ENCODE data around the gene HLA-DPA1. TPM values are rescaled to one million over a fixed set of nuclear protein-coding genes. Genes with fewer than 3 reads are reported as not detected.

The HLA-DPA1 gene
- total RNA-seq (665 and 702 TPM in 2 replicates), polyA plus RNA-seq (559 and 2,256 TPM in 2 replicates), polyA minus RNA-seq (1,066 and 2,402 TPM in 2 replicates)
- total RNA-seq (2013): 2,091 TPM

DNA sequence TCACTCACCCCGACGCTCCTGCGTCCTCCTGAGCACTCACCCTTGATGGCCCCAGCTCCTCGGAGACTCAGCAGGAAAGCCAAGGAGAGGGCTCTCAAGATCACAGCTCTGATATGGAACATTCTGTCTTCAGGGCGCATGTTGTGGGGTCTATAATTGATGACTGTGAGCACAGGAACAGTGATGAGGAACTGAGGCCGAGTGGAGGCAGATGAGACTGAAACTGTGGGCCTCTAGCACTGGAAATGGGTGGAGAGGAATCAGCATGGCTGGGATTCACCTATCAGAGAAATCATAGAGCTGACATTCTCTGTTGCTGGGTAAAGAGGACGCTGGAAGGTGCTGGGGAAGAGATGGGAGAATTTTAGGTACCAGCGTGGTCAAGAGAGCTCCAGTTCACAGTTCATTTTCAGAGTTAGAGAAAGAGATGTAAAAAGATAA lies at the start of gene HLA-DPA1:
Gene HLA-DPA1 (minus strand): TSS at position 219 of the 441 bp plus-strand sequence.
- H3K9me3 Mint-ChIP-seq (ENCODE audit: insufficient read depth): no peaks in the 10 kb centered on the region
- 0% methylated on average over 8 of the region's 8 CpGs for WGBS (ENCODE audit: insufficient coverage)
- H3K36me3 ChIP-seq (replicated peaks in 1 of 2; ENCODE audit: control extremely low read depth in 1 of 2, control insufficient read depth in 1 of 2, extremely low read depth in 1 of 2, insufficient read depth in 2 of 2, low read length in 1 of 2): peaks cover 4 to 56% of the 10 kb centered on the region in 2 experiments
- ATAC-seq (ENCODE audit: low read depth) (peak; percentile 68), DNase-seq (peak; percentile 93)
- H2AFZ ChIP-seq (ENCODE audit: insufficient read depth, low read depth, low read length, poor library complexity, severe bottlenecking): no peak within 1 kb of the TSS
- H3K4me2 ChIP-seq (replicated peaks; ENCODE audit: low read depth, low read length, poor library complexity, severe bottlenecking): peak within 1 kb of the TSS; percentile 91
- intact Hi-C loops (cut with micrococcal nuclease): loop anchor here (1.0 to 10.0 kb wide), 2 partner anchors 16 to 179 kb away; no protein-coding TSS in a partner anchor
- peak within 1 kb of the TSS; percentile 96 for H3K4me3 Mint-ChIP-seq
- peak within 1 kb of the TSS; percentile 89 to 99 (median 96) for H3K4me3 ChIP-seq (ENCODE audit: control extremely low read depth in 1 of 5, extremely low read depth in 1 of 5, insufficient read depth in 1 of 5, low read depth in 2 of 5, low read length in 4 of 5)
- TF ChIP-seq EZH2 (IDR thresholded peaks at IDR 0.05; ENCODE audit: borderline replicate concordance, insufficient read depth, low read depth, low read length, poor library complexity, severe bottlenecking): no peak
- TF ChIP-seq, protein P1, sequence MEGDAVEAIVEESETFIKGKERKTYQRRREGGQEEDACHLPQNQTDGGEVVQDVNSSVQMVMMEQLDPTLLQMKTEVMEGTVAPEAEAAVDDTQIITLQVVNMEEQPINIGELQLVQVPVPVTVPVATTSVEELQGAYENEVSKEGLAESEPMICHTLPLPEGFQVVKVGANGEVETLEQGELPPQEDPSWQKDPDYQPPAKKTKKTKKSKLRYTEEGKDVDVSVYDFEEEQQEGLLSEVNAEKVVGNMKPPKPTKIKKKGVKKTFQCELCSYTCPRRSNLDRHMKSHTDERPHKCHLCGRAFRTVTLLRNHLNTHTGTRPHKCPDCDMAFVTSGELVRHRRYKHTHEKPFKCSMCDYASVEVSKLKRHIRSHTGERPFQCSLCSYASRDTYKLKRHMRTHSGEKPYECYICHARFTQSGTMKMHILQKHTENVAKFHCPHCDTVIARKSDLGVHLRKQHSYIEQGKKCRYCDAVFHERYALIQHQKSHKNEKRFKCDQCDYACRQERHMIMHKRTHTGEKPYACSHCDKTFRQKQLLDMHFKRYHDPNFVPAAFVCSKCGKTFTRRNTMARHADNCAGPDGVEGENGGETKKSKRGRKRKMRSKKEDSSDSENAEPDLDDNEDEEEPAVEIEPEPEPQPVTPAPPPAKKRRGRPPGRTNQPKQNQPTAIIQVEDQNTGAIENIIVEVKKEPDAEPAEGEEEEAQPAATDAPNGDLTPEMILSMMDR (IDR thresholded peaks at IDR 0.05): no peak
- ChIA-PET POLR2A (interaction anchor here (0.5 to 7.4 kb wide), 18 partner anchors 8 to 1515 kb away, joined by 3 to 166 read pairs (median 5); partner anchors contain the start of genes HLA-DOA and TAP2), CTCF (interaction anchor here (1.1 to 23.5 kb wide), 10 partner anchors 8 to 227 kb away, joined by 3 to 576 read pairs (median 4); partner anchors contain the start of genes HLA-DOA, PSMB9 and TAP1)
- no peaks in the 10 kb centered on the region for H3K27me3 Mint-ChIP-seq
- peaks cover 97% of the 10 kb centered on the region for H3K79me2 ChIP-seq (ENCODE audit: control insufficient read depth, insufficient read depth, low read length)
- H3K4me1 ChIP-seq (ENCODE audit: control insufficient read depth in 2 of 2, insufficient read depth in 2 of 2, low read length in 2 of 2): peaks cover 43 to 44% of the 10 kb centered on the region in 2 donors
- peak within 1 kb of the TSS; percentile 98 for H3K9ac ChIP-seq (ENCODE audit: low read length)
- no peaks in the 10 kb centered on the region for H3K9me3 ChIP-seq (ENCODE audit: control extremely low read depth in 1 of 3, control insufficient read depth in 2 of 3, insufficient read depth in 1 of 3, low read length in 2 of 3)
- H3K27ac Mint-ChIP-seq: peak within 1 kb of the TSS; percentile 99
- H3K27me3 ChIP-seq (replicated peaks in 1 of 4; ENCODE audit: control extremely low read depth in 1 of 4, control insufficient read depth in 3 of 4, insufficient read depth in 4 of 4, low read length in 3 of 4): no peaks in the 10 kb centered on the region
- peak within 1 kb of the TSS; percentile 96 to 99 for H3K27ac ChIP-seq (ENCODE audit: low read length in 2 of 2)
- H3K4me1 Mint-ChIP-seq: peaks cover 60% of the 10 kb centered on the region
- H4K20me1 ChIP-seq (ENCODE audit: control insufficient read depth, insufficient read depth, low read length, poor library complexity, severe bottlenecking): peaks cover 14% of the 10 kb centered on the region

DNA sequence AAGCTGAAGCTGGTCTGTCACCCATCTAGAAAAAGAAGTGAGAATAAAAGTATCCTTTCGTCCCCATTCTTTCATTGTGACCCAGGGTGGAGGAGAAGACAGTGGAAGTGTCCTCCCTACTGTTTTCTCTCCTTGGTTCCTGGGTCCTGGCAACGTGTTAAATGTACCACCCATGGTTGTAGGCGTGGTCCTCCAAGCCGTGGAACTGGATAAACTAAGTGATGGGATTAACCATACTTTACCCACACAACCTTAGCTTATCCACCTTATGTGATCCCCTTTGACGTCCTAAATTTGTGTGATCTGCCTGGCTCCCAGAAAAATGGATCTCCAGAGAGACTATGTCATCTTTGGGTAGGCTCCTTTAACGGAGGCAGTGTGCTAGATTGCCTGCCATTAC lies 49.7 kb upstream of the HLA-DPA1 start:
- Histone ChIP-seq H3K4me3 (ENCODE audit: control extremely low read depth in 1 of 5, extremely low read depth in 1 of 5, insufficient read depth in 1 of 5, low read depth in 2 of 5, low read length in 4 of 5) (no peak overlapping the region), H3K27me3 (replicated peaks in 1 of 4; ENCODE audit: control extremely low read depth in 1 of 4, control insufficient read depth in 3 of 4, insufficient read depth in 4 of 4, low read length in 3 of 4) (no peaks in the 10 kb centered on the region), H4K20me1 (ENCODE audit: control insufficient read depth, insufficient read depth, low read length, poor library complexity, severe bottlenecking) (no peaks in the 10 kb centered on the region), H3K36me3 (replicated peaks in 1 of 2; ENCODE audit: control extremely low read depth in 1 of 2, control insufficient read depth in 1 of 2, extremely low read depth in 1 of 2, insufficient read depth in 2 of 2, low read length in 1 of 2) (peaks cover 0 to 7% of the 10 kb centered on the region in 2 experiments), H3K9me3 (ENCODE audit: control extremely low read depth in 1 of 3, control insufficient read depth in 2 of 3, insufficient read depth in 1 of 3, low read length in 2 of 3) (peaks cover 0 to 12% (median 10%) of the 10 kb centered on the region in 3 donors), H3K4me1 (ENCODE audit: control insufficient read depth in 2 of 2, insufficient read depth in 2 of 2, low read length in 2 of 2) (peaks cover 4 to 9% of the 10 kb centered on the region in 2 donors), H3K79me2 (ENCODE audit: control insufficient read depth, insufficient read depth, low read length) (peaks cover 4% of the 10 kb centered on the region), H3K9ac (ENCODE audit: low read length) (no peak overlapping the region), H3K27ac (ENCODE audit: low read length in 2 of 2) (no peak overlapping the region), H2AFZ (ENCODE audit: insufficient read depth, low read depth, low read length, poor library complexity, severe bottlenecking) (no peak overlapping the region), H3K4me2 (replicated peaks; ENCODE audit: low read depth, low read length, poor library complexity, severe bottlenecking) (no peak overlapping the region)
- Mint-ChIP-seq H3K4me3 (no peak overlapping the region), H3K27ac (no peak overlapping the region), H3K27me3 (no peaks in the 10 kb centered on the region), H3K4me1 (peaks cover 10% of the 10 kb centered on the region), H3K9me3 (ENCODE audit: insufficient read depth) (peaks cover 4% of the 10 kb centered on the region)
- no peak for ATAC-seq (ENCODE audit: low read depth)
- intact Hi-C loops (cut with micrococcal nuclease): no loop called here
- ChIA-PET POLR2A (no interaction called here), CTCF (interaction anchor here (0.6 kb wide), 2 partner anchors 9 to 270 kb away, joined by 3 read pairs; no protein-coding TSS in a partner anchor)
- TF ChIP-seq, protein P1 (IDR thresholded peaks at IDR 0.05): no peak
- TF ChIP-seq EZH2 (IDR thresholded peaks at IDR 0.05; ENCODE audit: borderline replicate concordance, insufficient read depth, low read depth, low read length, poor library complexity, severe bottlenecking): no peak
- DNase-seq: no peak
- WGBS (ENCODE audit: insufficient coverage): 95% methylated on average over 2 of the region's 6 CpGs
